Keratinocyte (primary cell): Measurements from ENCODE around the gene APMAP. TPM values are rescaled to one million over a fixed set of nuclear protein-coding genes. Genes with fewer than 3 reads are reported as not detected.

Experiments used
- DNase-seq: peaks from one replicate; pipeline ENCODE4 v3.0.0-alpha.2; 2011; ENCODE audit warnings: low read depth, missing footprints, low spot score
- FAIRE-seq: peaks from 2 replicates; lab custom pipeline; 2011; peaks lifted over from hg19 to GRCh38; lab: Jason Lieb, UNC
- H2AFZ ChIP-seq: 2 replicates; pipeline ENCODE4 v1.6.0; 2012; ENCODE audit warnings: low read length, control low read depth, inconsistent platforms; ENCODE audit not compliant: control insufficient read depth
- H3K27ac ChIP-seq: 2 replicates; pipeline ENCODE4 v1.5.1; 2011; ENCODE audit warnings: low read length; ENCODE audit not compliant: control insufficient read depth, insufficient read depth
- H3K27me3 ChIP-seq: 3 replicates; pipeline ENCODE4 v1.6.0; 2011; ENCODE audit warnings: low read length; ENCODE audit not compliant: control insufficient read depth, insufficient read depth; ENCODE audit errors: extremely low read depth
- H3K36me3 ChIP-seq, 2 experiments: 2 replicates in 1 of 2; 3 replicates in 1 of 2; pipeline ENCODE4 v1.5.1; 2011; ENCODE audit warnings: low read length in 2 of 2, mild to moderate bottlenecking in 1 of 2; ENCODE audit not compliant: control insufficient read depth in 2 of 2, insufficient read depth in 2 of 2; ENCODE audit errors: extremely low read depth in 1 of 2
- H3K4me1 ChIP-seq: 3 replicates; pipeline ENCODE4 v1.5.1; 2011; ENCODE audit warnings: low read length; ENCODE audit not compliant: control insufficient read depth, insufficient read depth; ENCODE audit errors: extremely low read depth
- H3K4me2 ChIP-seq: 3 replicates; pipeline ENCODE4 v1.6.0; 2011; ENCODE audit warnings: low read depth, low read length; ENCODE audit not compliant: control insufficient read depth, insufficient read depth; ENCODE audit errors: extremely low read depth
- H3K4me3 ChIP-seq, 3 experiments: fragments of 200-600 bp in 1 of 3; sonication (generic) in 1 of 3; 2 replicates in 2 of 3; 3 replicates in 1 of 3; pipeline ENCODE4 v1.5.1; 2011 to 2016; ENCODE audit warnings: low read length in 3 of 3, mild to moderate bottlenecking in 3 of 3, control low read depth in 2 of 3, inconsistent platforms in 1 of 3, low read depth in 1 of 3, mixed read lengths in 1 of 3, mixed run types in 1 of 3, moderate library complexity in 1 of 3; ENCODE audit not compliant: control insufficient read depth in 2 of 3, insufficient read depth in 2 of 3; ENCODE audit errors: extremely low read depth in 1 of 3
- H3K79me2 ChIP-seq: 2 replicates; pipeline ENCODE4 v1.6.0; 2012; ENCODE audit warnings: low read length; ENCODE audit not compliant: control insufficient read depth, insufficient read depth
- H3K9ac ChIP-seq: 3 replicates; pipeline ENCODE4 v1.6.0; 2011; ENCODE audit warnings: low read length; ENCODE audit not compliant: control insufficient read depth, insufficient read depth; ENCODE audit errors: extremely low read depth
- H3K9me1 ChIP-seq: 3 replicates; pipeline ENCODE4 v1.6.0; 2011; ENCODE audit warnings: low read length; ENCODE audit not compliant: control insufficient read depth, insufficient read depth; ENCODE audit errors: extremely low read depth
- H3K9me3 ChIP-seq: 2 replicates; pipeline ENCODE4 v1.5.1; 2012; ENCODE audit warnings: low read depth, low read length; ENCODE audit not compliant: control insufficient read depth
- H4K20me1 ChIP-seq: 3 replicates; pipeline ENCODE4 v1.6.0; 2011; ENCODE audit warnings: low read length; ENCODE audit not compliant: control insufficient read depth, insufficient read depth; ENCODE audit errors: extremely low read depth
- CTCF ChIP-seq, 3 experiments: IDR thresholded peaks in 1 of 3; conservative IDR thresholded peaks in 1 of 3; optimal IDR thresholded peaks in 1 of 3; 2 replicates in 2 of 3; 3 replicates in 1 of 3; pipeline versions ENCODE3 to v1.5.1; 2011; ENCODE audit warnings: low read length in 3 of 3, mild to moderate bottlenecking in 3 of 3, moderate library complexity in 2 of 3, control low read depth in 1 of 3, inconsistent platforms in 1 of 3; ENCODE audit not compliant: insufficient read depth in 2 of 3; ENCODE audit errors: extremely low read depth in 1 of 3
- EZH2 ChIP-seq: IDR thresholded peaks from one replicate; pipeline ENCODE4 v1.6.1; 2012; ENCODE audit warnings: inconsistent platforms, mild to moderate bottlenecking, low read length, moderate library complexity
- dilution Hi-C: fragments of 300-500 bp; cut with MboI; formaldehyde crosslinking; loops from one replicate; pipeline ENCODE4 v1.7.0; 2020; ENCODE audit warnings: low sequenced_read_pairs; ENCODE audit not compliant: extremely low pct_ligation_motif_present
- polyA plus RNA-seq, 5 experiments: library from polyadenylated mRNA; depleted of rRNA in 3 of 5; stranded (reverse) in 3 of 5; stranded (forward) in 1 of 5; unstranded in 1 of 5; fragments of >200 nt; gene quantifications; 1 replicate in 1 of 5; 2 replicates in 3 of 5; 3 replicates in 1 of 5; pipeline versions ENCODE4 v1.2.1 to v1.2.3, GENCODE V29; 2011 to 2012; ENCODE audit warnings: missing spikeins in 2 of 5, low read depth in 1 of 5, low replicate concordance in 1 of 5

The APMAP gene
- polyA plus RNA-seq, 1 donor (not counting 4 experiments of a cell fraction or from before 2014, with no cell fraction given): 48.9 TPM

GRCh38 chr20:25025986-25026605 lies 33.5 kb upstream of the APMAP start:
- H3K9ac ChIP-seq: no peak overlapping the region
- FAIRE-seq: no peak
- H3K27ac ChIP-seq: no peak overlapping the region
- H3K79me2 ChIP-seq: no peaks in the 10 kb centered on the region
- DNase-seq: no peak
- dilution Hi-C loops: no loop called here
- H3K36me3 ChIP-seq: no peaks in the 10 kb centered on the region
- no peaks in the 10 kb centered on the region for H3K9me3 ChIP-seq
- H3K27me3 ChIP-seq: peaks cover 3% of the 10 kb centered on the region
- no peaks in the 10 kb centered on the region for H4K20me1 ChIP-seq
- no peaks in the 10 kb centered on the region for H3K9me1 ChIP-seq
- no peak overlapping the region for H2AFZ ChIP-seq
- H3K4me1 ChIP-seq: peaks cover 15% of the 10 kb centered on the region
- no peak for TF ChIP-seq CTCF (optimal IDR thresholded peaks at IDR 0.05 in 1 of 3, IDR thresholded peaks at IDR 0.05 in 1 of 3, conservative IDR thresholded peaks at IDR 0.05 in 1 of 3; ENCODE audit: extremely low read depth in 1 of 3, insufficient read depth in 2 of 3, low read length in 3 of 3)
- TF ChIP-seq EZH2: no peak
- H3K4me3 ChIP-seq: no peak overlapping the region
- H3K4me2 ChIP-seq: no peak overlapping the region

GRCh38 chr20:25025091-25025861 lies 32.7 kb upstream of the APMAP start:
- TF ChIP-seq EZH2 (no peak), CTCF (optimal IDR thresholded peaks at IDR 0.05 in 1 of 3, IDR thresholded peaks at IDR 0.05 in 1 of 3, conservative IDR thresholded peaks at IDR 0.05 in 1 of 3; ENCODE audit: extremely low read depth in 1 of 3, insufficient read depth in 2 of 3, low read length in 3 of 3) (no peak)
- no peak for DNase-seq

More at GRCh38 chr20:25025091-25025861, 32.7 kb upstream of the APMAP start:
- H3K9me3 ChIP-seq: no peaks in the 10 kb centered on the region
- dilution Hi-C loops: no loop called here
- no peak for FAIRE-seq
- H3K4me2 ChIP-seq: no peak overlapping the region
- H2AFZ ChIP-seq: no peak overlapping the region
- H3K4me1 ChIP-seq: peaks cover 15% of the 10 kb centered on the region
- H3K27me3 ChIP-seq: no peaks in the 10 kb centered on the region
- H3K9me1 ChIP-seq: no peaks in the 10 kb centered on the region
- H3K79me2 ChIP-seq: no peaks in the 10 kb centered on the region
- H3K9ac ChIP-seq: no peak overlapping the region
- no peak overlapping the region for H3K4me3 ChIP-seq
- no peak overlapping the region for H3K27ac ChIP-seq
- H3K36me3 ChIP-seq: no peaks in the 10 kb centered on the region
- H4K20me1 ChIP-seq: no peaks in the 10 kb centered on the region
